ENCODE data around the gene TRIM5. TPM values are rescaled to one million over a fixed set of nuclear protein-coding genes. Genes with fewer than 3 reads are reported as not detected.

The TRIM5 gene, protein sequence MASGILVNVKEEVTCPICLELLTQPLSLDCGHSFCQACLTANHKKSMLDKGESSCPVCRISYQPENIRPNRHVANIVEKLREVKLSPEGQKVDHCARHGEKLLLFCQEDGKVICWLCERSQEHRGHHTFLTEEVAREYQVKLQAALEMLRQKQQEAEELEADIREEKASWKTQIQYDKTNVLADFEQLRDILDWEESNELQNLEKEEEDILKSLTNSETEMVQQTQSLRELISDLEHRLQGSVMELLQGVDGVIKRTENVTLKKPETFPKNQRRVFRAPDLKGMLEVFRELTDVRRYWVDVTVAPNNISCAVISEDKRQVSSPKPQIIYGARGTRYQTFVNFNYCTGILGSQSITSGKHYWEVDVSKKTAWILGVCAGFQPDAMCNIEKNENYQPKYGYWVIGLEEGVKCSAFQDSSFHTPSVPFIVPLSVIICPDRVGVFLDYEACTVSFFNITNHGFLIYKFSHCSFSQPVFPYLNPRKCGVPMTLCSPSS
- 23.2 to 34.6 TPM (median 26.3 TPM) in 3 replicates for polyA plus RNA-seq
- polyA plus RNA-seq (2011; ENCODE audit: low read depth), result 18.1 TPM
- polyA plus RNA-seq (2011; cell fraction: cytosol; rRNA removed), result 16.9 and 24.3 TPM in 2 replicates
- 33.4 and 40.9 TPM in 2 replicates for polyA plus RNA-seq (2011; cell fraction: nucleus; rRNA removed)
- 9.0 and 22.9 TPM in 2 replicates for polyA plus RNA-seq (2012; ENCODE audit: low replicate concordance)
- polyA minus RNA-seq, result 22.9 to 38.1 TPM (median 28.5 TPM) in 3 replicates
- 17.1 TPM for polyA minus RNA-seq (2011; cell fraction: cytosol; rRNA and poly(A)+ RNA removed)
- polyA minus RNA-seq (2011; cell fraction: nucleus; rRNA and poly(A)+ RNA removed), result 14.8 and 27.5 TPM in 2 replicates

DNA sequence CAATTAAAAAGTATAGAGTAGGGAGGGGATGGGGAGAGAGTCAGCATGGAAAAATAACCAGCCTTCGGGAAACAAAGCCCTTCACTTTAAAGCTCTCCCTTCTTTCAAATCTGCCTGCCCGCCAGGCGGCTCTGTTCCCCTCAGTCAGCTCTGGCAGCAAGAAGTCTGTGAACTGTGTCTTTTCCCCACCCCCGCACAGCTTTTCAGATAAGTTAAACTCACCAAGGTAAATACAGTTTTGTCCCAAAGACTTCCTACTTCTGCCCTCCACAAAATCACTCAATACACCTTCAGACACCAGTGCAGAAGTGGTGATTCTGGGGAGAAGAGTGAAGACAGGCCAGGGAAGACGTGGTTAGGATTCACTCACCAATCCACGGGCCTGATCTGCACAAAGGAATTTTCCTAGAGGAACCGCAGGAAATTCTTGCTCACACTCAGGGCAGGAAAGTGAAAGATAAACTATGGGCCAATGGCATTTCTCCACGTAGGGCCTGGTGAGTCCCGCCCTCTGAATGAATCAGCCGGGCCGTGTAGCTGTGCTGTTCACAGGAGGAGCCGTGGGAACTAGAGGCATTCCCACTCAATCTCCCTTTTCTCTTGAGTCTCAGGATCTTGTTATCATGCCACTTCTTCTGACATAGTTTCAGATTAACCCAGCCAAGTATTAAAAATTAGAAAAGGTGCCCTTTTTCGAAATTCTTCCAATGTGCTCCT, at the start of gene TRIM5:
Gene TRIM5, minus strand, starts transcription at position 429 of the 717 bp plus-strand sequence. CDS start 4,897 bp downstream, outside the sequence.
- Histone ChIP-seq H2AFZ (ENCODE audit: control insufficient read depth, low read length) (peak within 1 kb of the TSS; percentile 95), H3K4me1 (ENCODE audit: control insufficient read depth, extremely low read depth, insufficient read depth, low read length) (peaks cover 12% of the 10 kb centered on the region), H3K36me3 (ENCODE audit: control insufficient read depth in 2 of 2, extremely low read depth in 1 of 2, insufficient read depth in 2 of 2, low read length in 2 of 2) (peaks cover 0 to under 1% of the 10 kb centered on the region in 2 experiments), H3K9me3 (ENCODE audit: control insufficient read depth, low read depth, low read length) (no peaks in the 10 kb centered on the region), H3K9me1 (ENCODE audit: control insufficient read depth, extremely low read depth, insufficient read depth, low read length) (no peaks in the 10 kb centered on the region), H3K4me3 (ENCODE audit: control insufficient read depth in 2 of 3, extremely low read depth in 1 of 3, insufficient read depth in 2 of 3, low read depth in 1 of 3, low read length in 3 of 3) (peak within 1 kb of the TSS; percentile 52 to 93 (median 91)), H3K9ac (ENCODE audit: control insufficient read depth, extremely low read depth, insufficient read depth, low read length) (peak within 1 kb of the TSS; percentile 92), H4K20me1 (ENCODE audit: control insufficient read depth, extremely low read depth, insufficient read depth, low read length) (no peaks in the 10 kb centered on the region), H3K79me2 (ENCODE audit: control insufficient read depth, insufficient read depth, low read length) (peaks cover 25% of the 10 kb centered on the region), H3K4me2 (ENCODE audit: control insufficient read depth, extremely low read depth, insufficient read depth, low read depth, low read length) (peak within 1 kb of the TSS; percentile 92), H3K27ac (ENCODE audit: control insufficient read depth, insufficient read depth, low read length) (peak within 1 kb of the TSS; percentile 96), H3K27me3 (ENCODE audit: control insufficient read depth, extremely low read depth, insufficient read depth, low read length) (no peaks in the 10 kb centered on the region)
- TF ChIP-seq EZH2 (IDR thresholded peaks at IDR 0.05; ENCODE audit: low read length), result no peak
- TF ChIP-seq, protein P1, sequence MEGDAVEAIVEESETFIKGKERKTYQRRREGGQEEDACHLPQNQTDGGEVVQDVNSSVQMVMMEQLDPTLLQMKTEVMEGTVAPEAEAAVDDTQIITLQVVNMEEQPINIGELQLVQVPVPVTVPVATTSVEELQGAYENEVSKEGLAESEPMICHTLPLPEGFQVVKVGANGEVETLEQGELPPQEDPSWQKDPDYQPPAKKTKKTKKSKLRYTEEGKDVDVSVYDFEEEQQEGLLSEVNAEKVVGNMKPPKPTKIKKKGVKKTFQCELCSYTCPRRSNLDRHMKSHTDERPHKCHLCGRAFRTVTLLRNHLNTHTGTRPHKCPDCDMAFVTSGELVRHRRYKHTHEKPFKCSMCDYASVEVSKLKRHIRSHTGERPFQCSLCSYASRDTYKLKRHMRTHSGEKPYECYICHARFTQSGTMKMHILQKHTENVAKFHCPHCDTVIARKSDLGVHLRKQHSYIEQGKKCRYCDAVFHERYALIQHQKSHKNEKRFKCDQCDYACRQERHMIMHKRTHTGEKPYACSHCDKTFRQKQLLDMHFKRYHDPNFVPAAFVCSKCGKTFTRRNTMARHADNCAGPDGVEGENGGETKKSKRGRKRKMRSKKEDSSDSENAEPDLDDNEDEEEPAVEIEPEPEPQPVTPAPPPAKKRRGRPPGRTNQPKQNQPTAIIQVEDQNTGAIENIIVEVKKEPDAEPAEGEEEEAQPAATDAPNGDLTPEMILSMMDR (optimal IDR thresholded peaks at IDR 0.05 in 1 of 3, IDR thresholded peaks at IDR 0.05 in 1 of 3, conservative IDR thresholded peaks at IDR 0.05 in 1 of 3; ENCODE audit: extremely low read depth in 1 of 3, insufficient read depth in 2 of 3, low read length in 3 of 3), result peak; percentile 65 to 76 (median 67)
- dilution Hi-C loops (cut with MboI; ENCODE audit: extremely low pct_ligation_motif_present, low sequenced_read_pairs), result no loop called here
- FAIRE-seq, result peak; percentile 78
- peak; percentile 82 for DNase-seq (ENCODE audit: low read depth, low spot score)

DNA sequence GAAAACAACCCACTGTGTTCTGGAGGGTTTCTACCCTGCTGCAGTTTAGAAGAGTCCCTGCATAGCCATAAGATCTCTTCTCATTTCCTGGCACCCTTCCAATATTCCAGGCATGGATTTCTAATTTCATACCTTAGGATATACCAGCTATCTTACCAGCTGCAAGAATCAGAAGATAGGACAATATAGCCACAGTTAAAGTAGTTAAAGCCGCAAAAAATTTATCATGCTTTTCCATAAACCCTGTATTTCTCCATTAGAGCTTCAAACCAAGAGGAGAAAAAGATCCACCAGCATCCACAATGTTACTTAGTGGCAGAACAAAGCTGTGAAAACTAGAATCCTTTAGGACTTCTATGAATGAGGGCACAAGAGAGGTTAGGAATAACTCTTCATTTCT, 42.8 kb upstream of the TRIM5 start:
- Histone ChIP-seq H3K4me3 (ENCODE audit: control insufficient read depth in 2 of 3, extremely low read depth in 1 of 3, insufficient read depth in 2 of 3, low read depth in 1 of 3, low read length in 3 of 3) (no peak overlapping the region), H3K27ac (ENCODE audit: control insufficient read depth, insufficient read depth, low read length) (no peak overlapping the region), H3K4me2 (ENCODE audit: control insufficient read depth, extremely low read depth, insufficient read depth, low read depth, low read length) (no peak overlapping the region), H2AFZ (ENCODE audit: control insufficient read depth, low read length) (no peak overlapping the region), H3K9me1 (ENCODE audit: control insufficient read depth, extremely low read depth, insufficient read depth, low read length) (no peaks in the 10 kb centered on the region), H3K79me2 (ENCODE audit: control insufficient read depth, insufficient read depth, low read length) (no peaks in the 10 kb centered on the region), H3K9ac (ENCODE audit: control insufficient read depth, extremely low read depth, insufficient read depth, low read length) (no peak overlapping the region), H3K36me3 (ENCODE audit: control insufficient read depth in 2 of 2, extremely low read depth in 1 of 2, insufficient read depth in 2 of 2, low read length in 2 of 2) (no peaks in the 10 kb centered on the region), H4K20me1 (ENCODE audit: control insufficient read depth, extremely low read depth, insufficient read depth, low read length) (no peaks in the 10 kb centered on the region), H3K27me3 (ENCODE audit: control insufficient read depth, extremely low read depth, insufficient read depth, low read length) (no peaks in the 10 kb centered on the region), H3K4me1 (ENCODE audit: control insufficient read depth, extremely low read depth, insufficient read depth, low read length) (no peaks in the 10 kb centered on the region), H3K9me3 (ENCODE audit: control insufficient read depth, low read depth, low read length) (no peaks in the 10 kb centered on the region)
- dilution Hi-C loops (cut with MboI; ENCODE audit: extremely low pct_ligation_motif_present, low sequenced_read_pairs), result no loop called here
- TF ChIP-seq, protein P1 (optimal IDR thresholded peaks at IDR 0.05 in 1 of 3, IDR thresholded peaks at IDR 0.05 in 1 of 3, conservative IDR thresholded peaks at IDR 0.05 in 1 of 3; ENCODE audit: extremely low read depth in 1 of 3, insufficient read depth in 2 of 3, low read length in 3 of 3), result no peak
- no peak for TF ChIP-seq EZH2 (IDR thresholded peaks at IDR 0.05; ENCODE audit: low read length)
- no peak for FAIRE-seq
- no peak for DNase-seq (ENCODE audit: low read depth, low spot score)

Measured in keratinocyte (primary cell).